ENCODE results near the gene TAF1. TPM values are rescaled to one million over a fixed set of nuclear protein-coding genes. Genes with fewer than 3 reads are reported as not detected.
"Not testable (repeated sequence)": the region's sequence is repeated elsewhere in the genome, so short reads cannot be mapped to it uniquely, and the experiment has no call there.

Gene TAF1
- total RNA-seq, 2 experiments from 2014 or later = 61.0 to 62.2 TPM

DNA sequence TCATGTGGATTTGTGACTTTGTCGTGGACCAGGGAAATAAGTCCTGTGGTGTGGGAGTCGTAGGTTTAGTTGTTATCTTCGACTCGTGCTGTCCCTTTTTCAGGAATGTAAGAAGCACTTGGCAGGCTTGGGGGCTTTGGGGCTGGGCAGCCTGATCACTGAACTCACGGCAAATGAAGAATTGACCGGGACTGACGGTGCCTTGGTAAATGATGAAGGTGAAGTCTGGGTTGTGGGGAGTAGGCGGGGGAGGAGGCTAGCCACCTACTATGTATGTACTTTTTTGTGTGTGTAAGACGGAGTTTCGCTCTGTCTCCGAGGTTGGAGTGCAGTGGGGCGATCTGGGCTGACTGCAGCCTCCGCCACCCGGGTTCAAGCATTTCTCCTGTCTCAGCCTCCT lies 1.2 kb downstream of the TAF1 start:
- TF ChIP-seq, protein P1, sequence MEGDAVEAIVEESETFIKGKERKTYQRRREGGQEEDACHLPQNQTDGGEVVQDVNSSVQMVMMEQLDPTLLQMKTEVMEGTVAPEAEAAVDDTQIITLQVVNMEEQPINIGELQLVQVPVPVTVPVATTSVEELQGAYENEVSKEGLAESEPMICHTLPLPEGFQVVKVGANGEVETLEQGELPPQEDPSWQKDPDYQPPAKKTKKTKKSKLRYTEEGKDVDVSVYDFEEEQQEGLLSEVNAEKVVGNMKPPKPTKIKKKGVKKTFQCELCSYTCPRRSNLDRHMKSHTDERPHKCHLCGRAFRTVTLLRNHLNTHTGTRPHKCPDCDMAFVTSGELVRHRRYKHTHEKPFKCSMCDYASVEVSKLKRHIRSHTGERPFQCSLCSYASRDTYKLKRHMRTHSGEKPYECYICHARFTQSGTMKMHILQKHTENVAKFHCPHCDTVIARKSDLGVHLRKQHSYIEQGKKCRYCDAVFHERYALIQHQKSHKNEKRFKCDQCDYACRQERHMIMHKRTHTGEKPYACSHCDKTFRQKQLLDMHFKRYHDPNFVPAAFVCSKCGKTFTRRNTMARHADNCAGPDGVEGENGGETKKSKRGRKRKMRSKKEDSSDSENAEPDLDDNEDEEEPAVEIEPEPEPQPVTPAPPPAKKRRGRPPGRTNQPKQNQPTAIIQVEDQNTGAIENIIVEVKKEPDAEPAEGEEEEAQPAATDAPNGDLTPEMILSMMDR (IDR thresholded peaks at IDR 0.05) = no peak
- POLR2A ChIA-PET = interaction anchor here (1.8 to 2.9 kb wide), 7 partner anchors 84 to 1234 kb away, joined by 6 to 89 read pairs (median 34); partner anchors contain the start of genes IGBP1, IL2RG, MED12 and NONO
- Histone ChIP-seq H3K4me1 (ENCODE audit: insufficient read depth, low read length) (peaks cover 34% of the 10 kb centered on the region), H3K27me3 (ENCODE audit: control insufficient read depth in 1 of 2, insufficient read depth in 2 of 2, low read length in 2 of 2) (no peaks in the 10 kb centered on the region), H3K4me3 (ENCODE audit: low read length) (peak overlapping the region; percentile 92), H3K27ac (ENCODE audit: low read depth in 1 of 2, low read length in 2 of 2) (peak overlapping the region in 1 of 2 donors; percentile 81), H3K9me3 (ENCODE audit: control insufficient read depth in 1 of 2, insufficient read depth in 1 of 2, low read length in 2 of 2) (no peaks in the 10 kb centered on the region), H3K36me3 (ENCODE audit: insufficient read depth, low read length) (peaks cover 24% of the 10 kb centered on the region)
- H3K4me1 Mint-ChIP-seq (ENCODE audit: low read depth) = peaks cover 38% of the 10 kb centered on the region
- CTCF ChIA-PET = no interaction called here
- H3K27me3 Mint-ChIP-seq = no peaks in the 10 kb centered on the region
- intact Hi-C loops (cut with DNase I, micrococcal nuclease) = loop anchor here (2.0 to 10.0 kb wide), 11 partner anchors 81 to 1233 kb away; partner anchors contain the start of genes ZMYM3 (in 2 of the 2), IGBP1 (in 1 of the 2), IL2RG (in 1 of the 2) and NONO (in 1 of the 2)
- ATAC-seq (ENCODE audit: poor library complexity) = no peak
- H3K36me3 Mint-ChIP-seq (ENCODE audit: low read depth) = peaks cover 50% of the 10 kb centered on the region
- H3K9me3 Mint-ChIP-seq = no peaks in the 10 kb centered on the region
- peak overlapping the region; percentile 98 for H3K4me3 Mint-ChIP-seq
- peak overlapping the region; percentile 97 for H3K27ac Mint-ChIP-seq
- DNase-seq = peak in 2 of 14 experiments; percentile 7 to 23

DNA sequence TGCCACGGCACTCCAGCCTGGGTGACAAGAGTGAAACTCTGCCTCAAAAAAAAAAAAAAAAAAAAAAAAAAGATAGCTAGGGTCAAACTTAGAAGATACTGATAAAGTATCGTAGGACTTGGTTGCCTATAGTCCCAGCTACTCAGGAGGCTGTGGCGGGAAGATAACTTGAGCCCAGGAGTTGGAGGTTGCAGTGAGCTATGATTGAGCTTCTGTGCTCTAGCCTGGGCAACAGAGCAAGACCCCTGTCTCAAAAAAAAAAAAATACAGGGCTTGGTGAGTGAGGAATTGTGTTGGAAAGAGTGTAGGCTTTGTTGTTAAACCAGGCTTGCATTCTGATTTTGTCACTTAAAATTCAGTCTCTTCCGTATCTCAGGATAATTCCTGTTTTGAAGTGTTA lies 6.2 kb downstream of the TAF1 start:
- ATAC-seq (ENCODE audit: poor library complexity) (no peak), DNase-seq (no peak)
- no peaks in the 10 kb centered on the region for H3K9me3 Mint-ChIP-seq
- no peaks in the 10 kb centered on the region for H3K27me3 Mint-ChIP-seq
- CTCF ChIA-PET = interaction anchor here (0.6 to 0.9 kb wide), 2 partner anchors 11 to 395 kb away, joined by 3 read pairs; no protein-coding TSS in a partner anchor
- TF ChIP-seq, protein P1 (IDR thresholded peaks at IDR 0.05) = no peak
- Histone ChIP-seq H3K36me3 (ENCODE audit: insufficient read depth, low read length) (peaks cover 55% of the 10 kb centered on the region), H3K9me3 (ENCODE audit: control insufficient read depth in 1 of 2, insufficient read depth in 1 of 2, low read length in 2 of 2) (no peaks in the 10 kb centered on the region), H3K4me3 (ENCODE audit: low read length) (no peak overlapping the region), H3K27me3 (ENCODE audit: control insufficient read depth in 1 of 2, insufficient read depth in 2 of 2, low read length in 2 of 2) (no peaks in the 10 kb centered on the region), H3K4me1 (ENCODE audit: insufficient read depth, low read length) (peaks cover 23% of the 10 kb centered on the region), H3K27ac (ENCODE audit: low read depth in 1 of 2, low read length in 2 of 2) (no peak overlapping the region)
- peaks cover 78% of the 10 kb centered on the region for H3K36me3 Mint-ChIP-seq (ENCODE audit: low read depth)
- POLR2A ChIA-PET = no interaction called here
- H3K4me3 Mint-ChIP-seq = no peak overlapping the region
- H3K4me1 Mint-ChIP-seq (ENCODE audit: low read depth) = peaks cover 29% of the 10 kb centered on the region
- no peak overlapping the region for H3K27ac Mint-ChIP-seq
- intact Hi-C loops (cut with DNase I, micrococcal nuclease) = no loop called here

DNA sequence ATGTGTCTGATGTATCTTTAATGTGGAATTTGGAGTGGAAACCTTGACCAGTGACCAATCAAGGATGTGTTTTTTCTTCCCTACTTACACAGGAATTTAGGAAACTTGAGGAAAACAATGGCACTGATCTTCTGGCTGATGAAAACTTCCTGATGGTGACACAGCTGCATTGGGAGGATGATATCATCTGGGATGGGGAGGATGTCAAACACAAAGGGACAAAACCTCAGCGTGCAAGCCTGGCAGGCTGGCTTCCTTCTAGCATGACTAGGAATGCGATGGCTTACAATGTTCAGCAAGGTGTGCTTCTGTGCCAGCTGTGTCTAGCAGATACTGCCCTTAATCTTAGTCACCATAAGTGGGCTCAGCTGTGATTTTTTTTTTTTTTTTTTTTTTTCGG lies 12.6 kb downstream of the TAF1 start:
- intact Hi-C loops (cut with DNase I, micrococcal nuclease) = no loop called here
- H3K27me3 ChIP-seq (ENCODE audit: control insufficient read depth in 1 of 2, insufficient read depth in 2 of 2, low read length in 2 of 2) = no peaks in the 10 kb centered on the region
- Mint-ChIP-seq H3K27me3 (no peaks in the 10 kb centered on the region), H3K9me3 (no peaks in the 10 kb centered on the region), H3K4me1 (ENCODE audit: low read depth) (no peaks in the 10 kb centered on the region), H3K27ac (no peak overlapping the region), H3K4me3 (no peak overlapping the region), H3K36me3 (ENCODE audit: low read depth) (peaks cover 85% of the 10 kb centered on the region)
- H3K4me3 ChIP-seq (ENCODE audit: low read length) = no peak overlapping the region
- ChIA-PET CTCF (no interaction called here), POLR2A (no interaction called here)
- DNase-seq (no peak), ATAC-seq (ENCODE audit: poor library complexity) (no peak)
- H3K4me1 ChIP-seq (ENCODE audit: insufficient read depth, low read length) = no peaks in the 10 kb centered on the region
- peaks cover 82% of the 10 kb centered on the region for H3K36me3 ChIP-seq (ENCODE audit: insufficient read depth, low read length)
- no peaks in the 10 kb centered on the region for H3K9me3 ChIP-seq (ENCODE audit: control insufficient read depth in 1 of 2, insufficient read depth in 1 of 2, low read length in 2 of 2)
- H3K27ac ChIP-seq (ENCODE audit: low read depth in 1 of 2, low read length in 2 of 2) = no peak overlapping the region
- TF ChIP-seq, protein P1 (IDR thresholded peaks at IDR 0.05) = no peak

DNA sequence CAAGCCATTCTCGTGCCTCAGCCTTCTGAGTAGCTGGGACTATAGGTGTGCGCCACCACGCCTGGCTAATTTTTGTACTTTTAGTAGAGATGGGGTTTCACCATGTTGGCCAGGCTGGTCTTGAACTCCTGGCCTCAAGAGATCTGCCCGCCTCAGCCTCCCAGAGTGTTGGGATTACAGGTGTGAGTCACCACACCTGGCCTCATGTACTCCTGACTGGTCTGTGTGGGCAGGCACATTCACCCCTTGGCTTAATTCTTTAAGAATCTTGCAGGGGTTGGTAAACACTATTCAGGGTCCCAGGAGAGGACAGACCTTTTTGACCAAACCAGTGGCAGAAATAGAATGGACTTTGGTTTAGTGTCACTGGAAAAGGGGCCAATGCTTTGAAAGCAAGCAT lies 25.6 kb downstream of the TAF1 start:
- POLR2A ChIA-PET; H3K27ac ChIP-seq (ENCODE audit: low read depth in 1 of 2, low read length in 2 of 2); CTCF ChIA-PET; H3K4me1 Mint-ChIP-seq (ENCODE audit: low read depth); H3K27ac Mint-ChIP-seq; DNase-seq; ATAC-seq (ENCODE audit: poor library complexity); H3K4me1 ChIP-seq (ENCODE audit: insufficient read depth, low read length); H3K27me3 ChIP-seq (ENCODE audit: control insufficient read depth in 1 of 2, insufficient read depth in 2 of 2, low read length in 2 of 2); H3K27me3 Mint-ChIP-seq; H3K9me3 ChIP-seq (ENCODE audit: control insufficient read depth in 1 of 2, insufficient read depth in 1 of 2, low read length in 2 of 2); H3K9me3 Mint-ChIP-seq; H3K4me3 ChIP-seq (ENCODE audit: low read length); H3K4me3 Mint-ChIP-seq: not testable (repeated sequence)
- intact Hi-C loops (cut with DNase I, micrococcal nuclease) = loop anchor here in 1 of 2 experiments (10.0 kb wide), 1 partner anchor 73 kb away; no protein-coding TSS in a partner anchor
- peaks cover 88% of the 10 kb centered on the region for H3K36me3 ChIP-seq (ENCODE audit: insufficient read depth, low read length)
- peaks cover 84% of the 10 kb centered on the region for H3K36me3 Mint-ChIP-seq (ENCODE audit: low read depth)
